Right lobe of liver (tissue), 4 donors: ENCODE data around the gene VPS13C.

Experiments used
- CTCF ChIP-seq, 4 donors: fragments of 200-600 bp in 3 of 4; fragments of 450-650 bp in 1 of 4; IDR thresholded peaks; one replicate each; pipeline versions ENCODE4 v1.5.1 to v1.8.0; 2016 to 2022; ENCODE audit warnings: antibody characterized with exemption in 4 of 4, mild to moderate bottlenecking in 2 of 4
- POLR2A ChIP-seq: fragments of 450-650 bp; IDR thresholded peaks from one replicate; pipeline ENCODE4 v1.6.1; 2017; ENCODE audit warnings: antibody characterized with exemption, mild to moderate bottlenecking
- donor health status: DM: no; HTN: no; CAD: no.
- donor health status: DM: no; HTN: no; CAD: no.
- donor health status: DM: no; HTN: yes; CAD: no.

- no peak for TF ChIP-seq CTCF (IDR thresholded peaks at IDR 0.05)
- TF ChIP-seq POLR2A = no peak
These were observed 43.2 kb upstream of the VPS13C start for GRCh38 chr15:62103431-62103830.
